ENCODE results near the gene PDE4D.

Gene PDE4D

GRCh38 chr5:59845730-59846129 lies 47.8 kb downstream of the PDE4D start:
- peak; percentile 41 for DNase-seq (ENCODE audit: low read depth, low spot score)
- in situ Hi-C loops (cut with HindIII; ENCODE audit: low sequenced_read_pairs) = no loop called here

GRCh38 chr5:59843511-59844213 lies 49.9 kb downstream of the PDE4D start:
- no peak for TF ChIP-seq CTCF (IDR thresholded peaks at IDR 0.05; ENCODE audit: low read depth, low read length)
- in situ Hi-C loops (cut with HindIII; ENCODE audit: low sequenced_read_pairs) = no loop called here
- H3K4me3 ChIP-seq (ENCODE audit: low read depth, low read length) = no peak overlapping the region
- DNase-seq (ENCODE audit: low read depth, low spot score) = no peak

More at GRCh38 chr5:59845730-59846129, 47.8 kb downstream of the PDE4D start:
- no peak overlapping the region for H3K4me3 ChIP-seq (ENCODE audit: low read depth, low read length)
- no peak for TF ChIP-seq CTCF (IDR thresholded peaks at IDR 0.05; ENCODE audit: low read depth, low read length)

GRCh38 chr5:59842999-59843398 lies 50.5 kb downstream of the PDE4D start:
- in situ Hi-C loops (cut with HindIII; ENCODE audit: low sequenced_read_pairs) = no loop called here
- no peak overlapping the region for H3K4me3 ChIP-seq (ENCODE audit: low read depth, low read length)
- TF ChIP-seq CTCF (IDR thresholded peaks at IDR 0.05; ENCODE audit: low read depth, low read length) = no peak
- DNase-seq (ENCODE audit: low read depth, low spot score) = no peak

GRCh38 chr5:59840200-59840601 lies 53.3 kb downstream of the PDE4D start:
- in situ Hi-C loops (cut with HindIII; ENCODE audit: low sequenced_read_pairs) = no loop called here
- DNase-seq (ENCODE audit: low read depth, low spot score) = no peak
- H3K4me3 ChIP-seq (ENCODE audit: low read depth, low read length) = no peak overlapping the region
- TF ChIP-seq CTCF (IDR thresholded peaks at IDR 0.05; ENCODE audit: low read depth, low read length) = no peak

- TF ChIP-seq CTCF (IDR thresholded peaks at IDR 0.05; ENCODE audit: low read depth, low read length) = no peak
- in situ Hi-C loops (cut with HindIII; ENCODE audit: low sequenced_read_pairs) = no loop called here
- DNase-seq (ENCODE audit: low read depth, low spot score) = no peak
- H3K4me3 ChIP-seq (ENCODE audit: low read depth, low read length) = no peak overlapping the region
These were observed 54.5 kb downstream of the PDE4D start for GRCh38 chr5:59838989-59839388.

GRCh38 chr5:59838067-59838466 lies 55.5 kb downstream of the PDE4D start:
- TF ChIP-seq CTCF (IDR thresholded peaks at IDR 0.05; ENCODE audit: low read depth, low read length) = no peak
- no peak overlapping the region for H3K4me3 ChIP-seq (ENCODE audit: low read depth, low read length)
- in situ Hi-C loops (cut with HindIII; ENCODE audit: low sequenced_read_pairs) = no loop called here
- no peak for DNase-seq (ENCODE audit: low read depth, low spot score)

Measured in astrocyte of the spinal cord (primary cell).